AML-193 (cell line): ENCODE data around the gene SEZ6L.

Experiments used
- DNase-seq, 2 experiments: peaks; one replicate each; lab custom pipeline; 2025; lab: John Stamatoyannopoulos, UW

Gene SEZ6L

DNA sequence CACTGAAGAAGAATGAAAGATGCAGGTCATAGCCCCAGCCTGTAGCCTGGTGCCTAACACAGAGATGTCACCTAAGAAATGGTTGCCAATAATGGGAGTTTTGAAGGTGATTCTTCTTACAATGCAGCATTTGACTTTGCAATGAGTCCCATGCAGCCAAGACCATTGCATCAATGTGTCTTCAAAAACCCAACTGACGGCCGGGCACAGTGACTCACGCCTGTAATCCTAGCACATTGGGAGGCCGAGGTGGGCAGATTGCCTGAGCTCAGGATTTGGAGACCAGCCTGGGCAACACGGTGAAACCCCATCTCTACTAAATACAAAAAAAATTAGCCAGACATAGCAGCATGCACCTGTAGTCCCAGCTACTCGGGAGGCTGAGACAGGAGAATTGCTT is 170.5 kb downstream of the SEZ6L start:
- DNase-seq: no peak

DNA sequence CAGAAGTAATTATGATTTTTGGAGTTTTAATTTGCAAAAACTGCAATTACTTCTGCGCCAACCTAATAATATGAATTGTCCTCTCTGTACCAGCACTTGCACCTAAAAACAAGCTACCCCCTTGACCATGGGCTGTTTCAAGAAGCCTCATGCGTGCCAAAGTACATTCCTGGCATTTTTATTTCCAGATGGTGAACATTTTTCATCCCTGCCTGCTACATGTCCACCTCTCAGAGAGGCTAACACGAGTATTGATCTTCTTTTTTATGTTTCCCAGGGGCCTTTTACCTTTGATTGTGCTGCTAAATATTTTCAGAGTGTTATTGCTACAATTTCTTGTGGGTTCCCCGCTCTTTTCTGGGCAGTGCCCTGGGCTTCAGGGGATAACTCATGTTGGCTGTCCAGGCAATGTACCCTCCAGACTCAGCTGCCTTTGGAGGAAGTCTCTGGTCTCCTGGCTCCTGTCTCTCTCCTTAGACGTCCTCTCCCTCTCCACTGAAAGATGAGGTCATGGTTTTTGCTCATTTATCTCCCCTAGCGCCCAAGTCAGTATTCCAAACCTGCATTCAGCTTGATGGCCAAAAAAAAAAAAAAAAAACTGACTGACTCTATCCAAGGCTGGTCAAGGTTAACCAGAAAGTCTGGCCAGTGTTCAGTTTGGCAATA is 173.6 kb downstream of the SEZ6L start:
- DNase-seq: no peak

DNA sequence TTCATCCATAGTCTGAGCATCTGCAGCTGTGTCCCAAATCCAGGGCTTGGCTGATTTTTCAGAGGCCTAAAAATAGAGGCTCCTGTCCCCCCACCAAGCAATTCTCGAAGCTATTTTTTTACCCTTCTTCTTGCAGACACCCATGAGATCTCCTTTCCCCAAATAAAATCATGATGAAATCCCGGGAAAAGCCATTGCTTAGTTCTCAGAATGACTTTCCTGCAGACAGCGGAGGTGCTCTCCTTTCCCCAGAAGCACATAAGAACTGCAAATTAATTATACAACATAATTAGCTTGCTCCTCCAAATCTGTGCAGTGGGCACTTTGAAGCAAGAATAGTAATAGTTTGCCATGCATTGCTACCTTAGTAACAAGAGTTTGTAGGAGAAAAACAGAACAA is 176.2 kb downstream of the SEZ6L start:
- DNase-seq: no peak

DNA sequence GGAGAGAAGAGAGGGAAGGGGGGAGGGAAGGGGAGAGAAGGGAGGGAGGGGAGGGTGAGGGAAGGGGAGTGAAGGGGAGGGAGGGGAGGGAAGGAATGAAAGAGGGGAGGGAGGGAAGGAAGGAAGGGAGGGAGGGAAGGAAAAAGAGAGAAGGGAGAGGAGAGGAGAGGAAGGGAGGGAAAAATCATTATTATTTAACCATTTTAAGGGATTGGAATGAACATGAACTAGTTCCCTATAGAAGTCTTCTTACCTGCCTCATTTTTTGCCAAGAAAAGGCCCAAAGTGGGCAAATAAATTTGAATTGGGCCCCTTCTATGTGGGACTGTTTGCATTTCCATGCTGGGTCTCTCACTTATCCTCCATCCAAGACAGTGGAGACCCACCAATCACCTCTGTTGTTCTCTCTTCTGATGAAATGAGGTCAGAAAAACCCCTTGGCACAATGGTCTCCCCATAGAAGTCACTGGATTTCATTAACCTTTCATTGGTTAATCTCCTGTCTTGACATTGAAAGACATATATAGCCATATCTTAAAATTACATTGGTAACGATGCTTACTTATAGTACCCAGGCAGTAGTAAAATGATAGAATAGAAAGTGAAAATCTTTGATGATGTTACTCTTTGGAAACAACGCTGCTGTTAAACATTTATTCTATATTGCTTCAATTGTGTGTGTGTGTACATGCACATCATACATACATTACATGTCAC is 179.7 kb downstream of the SEZ6L start:
- no peak for DNase-seq

DNA sequence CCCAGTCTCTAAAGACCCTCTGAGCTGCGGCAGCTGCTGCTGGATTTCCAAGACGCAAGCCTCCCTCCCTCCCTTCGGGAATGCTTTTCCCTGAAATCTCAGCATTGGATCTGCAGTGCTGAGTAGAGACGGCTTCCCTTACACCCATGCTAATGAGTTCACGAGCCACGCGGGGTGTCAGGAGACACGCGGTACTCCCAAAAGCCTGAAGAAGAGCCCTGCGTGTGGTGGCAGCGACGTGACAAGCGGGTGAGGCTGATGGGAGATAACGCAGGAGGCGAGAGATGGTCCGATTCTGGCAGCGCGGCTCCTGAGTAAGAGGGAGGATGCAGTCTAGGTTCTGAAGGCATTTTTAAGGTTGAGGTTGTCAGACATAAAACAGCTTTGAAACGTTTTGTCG is 185.4 kb downstream of the SEZ6L start:
- no peak for DNase-seq

DNA sequence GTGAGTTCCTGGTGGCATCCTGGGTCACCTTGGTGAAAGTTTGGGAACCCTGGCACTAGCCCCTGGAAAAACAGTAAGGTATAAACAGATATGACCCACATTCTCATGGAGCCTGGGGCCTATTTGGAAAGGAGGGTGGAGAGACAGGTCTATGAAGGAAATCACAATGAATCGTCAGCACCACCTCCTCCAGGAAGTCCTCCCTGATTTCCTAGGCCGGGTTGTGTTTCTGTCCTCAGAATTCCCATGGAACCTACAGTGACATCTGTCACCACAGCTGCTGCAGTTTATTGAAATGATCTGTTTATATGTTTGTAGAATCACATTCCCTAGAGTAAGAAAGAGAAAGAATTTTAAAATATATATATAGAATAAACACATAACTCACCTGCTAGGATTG is 188.0 kb downstream of the SEZ6L start:
- no peak for DNase-seq

DNA sequence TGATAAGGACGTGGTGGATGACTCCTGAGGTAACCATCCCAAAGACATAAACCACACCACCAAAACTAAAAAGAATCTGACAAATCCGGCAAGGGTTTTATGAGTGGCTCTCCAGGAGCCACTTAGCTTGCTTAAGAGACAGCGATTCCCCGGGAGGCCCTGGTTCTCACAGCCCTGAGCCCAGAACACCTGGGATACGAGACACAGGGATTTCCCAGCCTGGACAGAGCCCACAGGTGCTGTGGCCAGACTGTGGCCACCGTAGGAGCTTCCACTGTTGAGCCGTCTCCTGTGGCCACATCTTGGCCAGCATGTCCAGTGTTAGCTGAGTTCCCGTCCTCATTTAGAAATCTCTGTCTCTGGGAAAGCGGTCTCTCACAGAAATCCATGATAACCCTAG is 188.6 kb downstream of the SEZ6L start:
- DNase-seq: no peak

DNA sequence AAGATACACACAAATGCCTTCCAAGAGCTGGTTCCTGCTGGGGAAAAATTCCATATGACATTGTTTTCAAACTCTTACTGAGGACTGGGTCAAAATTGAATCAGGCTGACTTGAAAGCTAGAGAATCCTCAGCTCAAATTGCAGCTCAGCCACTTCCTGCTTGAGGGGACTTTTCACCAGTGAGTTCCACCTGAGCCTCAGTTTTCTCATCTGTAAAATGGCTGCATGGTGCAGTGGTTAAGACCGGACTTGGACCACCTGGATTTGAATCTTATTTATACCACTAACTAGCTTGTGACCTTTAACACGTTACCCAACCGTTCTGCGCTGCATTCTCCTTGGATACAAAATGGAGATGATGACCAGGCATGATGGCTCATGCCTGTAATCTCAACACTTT is 189.9 kb downstream of the SEZ6L start:
- DNase-seq: no peak

DNA sequence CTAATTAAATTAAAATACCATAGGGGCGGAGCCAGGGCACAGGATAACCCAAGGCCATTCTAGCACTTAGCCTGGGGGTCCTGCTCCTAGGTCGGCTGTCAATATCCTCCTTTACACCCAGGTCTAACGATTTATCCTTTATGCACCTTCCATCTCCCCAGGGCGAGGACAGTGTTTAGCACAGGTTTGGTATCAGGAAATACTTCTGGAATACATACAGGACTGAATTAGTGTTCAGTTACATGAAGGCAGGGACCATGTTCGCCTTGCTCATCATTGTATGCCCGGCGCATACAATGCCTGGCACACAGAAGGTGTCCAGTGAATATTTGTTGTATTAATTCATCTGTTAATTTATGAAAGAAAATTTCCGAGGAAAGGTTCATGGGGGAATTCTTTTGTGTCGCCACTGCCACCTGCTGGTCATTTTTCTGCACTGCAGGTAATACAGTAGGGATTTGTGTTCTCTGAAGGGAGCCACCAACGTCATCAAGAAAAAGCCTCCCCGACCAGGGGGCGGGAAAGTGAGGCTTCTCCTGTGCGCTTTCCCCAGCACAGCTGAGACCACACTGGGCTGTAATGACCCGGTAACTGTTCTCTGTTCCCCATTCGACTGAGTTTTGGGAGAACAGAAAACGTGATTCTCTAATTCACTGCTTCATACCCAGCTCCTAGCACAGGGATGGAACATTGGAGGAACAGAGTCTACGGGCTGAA is 191.1 kb downstream of the SEZ6L start:
- peak; percentile 36 to 40 for DNase-seq

DNA sequence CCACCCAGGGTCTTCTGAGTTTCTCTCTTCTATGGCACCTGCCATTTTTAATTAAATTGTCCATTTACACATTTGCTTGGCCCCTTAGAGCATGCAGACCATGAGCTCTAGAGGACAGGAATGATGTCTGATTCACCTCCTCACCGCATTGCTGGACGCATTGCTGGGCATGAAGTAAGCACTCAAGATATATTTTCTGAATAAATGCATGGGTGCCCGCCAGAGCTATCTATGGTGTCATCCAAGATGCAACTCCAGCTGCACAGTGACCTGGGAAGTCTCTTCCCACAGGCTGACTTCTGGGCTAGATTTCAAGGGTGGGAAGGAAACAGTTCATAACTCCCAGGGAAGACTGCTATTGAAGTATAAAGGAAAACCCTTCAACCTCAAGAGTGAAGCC is 193.2 kb downstream of the SEZ6L start:
- DNase-seq: no peak

DNA sequence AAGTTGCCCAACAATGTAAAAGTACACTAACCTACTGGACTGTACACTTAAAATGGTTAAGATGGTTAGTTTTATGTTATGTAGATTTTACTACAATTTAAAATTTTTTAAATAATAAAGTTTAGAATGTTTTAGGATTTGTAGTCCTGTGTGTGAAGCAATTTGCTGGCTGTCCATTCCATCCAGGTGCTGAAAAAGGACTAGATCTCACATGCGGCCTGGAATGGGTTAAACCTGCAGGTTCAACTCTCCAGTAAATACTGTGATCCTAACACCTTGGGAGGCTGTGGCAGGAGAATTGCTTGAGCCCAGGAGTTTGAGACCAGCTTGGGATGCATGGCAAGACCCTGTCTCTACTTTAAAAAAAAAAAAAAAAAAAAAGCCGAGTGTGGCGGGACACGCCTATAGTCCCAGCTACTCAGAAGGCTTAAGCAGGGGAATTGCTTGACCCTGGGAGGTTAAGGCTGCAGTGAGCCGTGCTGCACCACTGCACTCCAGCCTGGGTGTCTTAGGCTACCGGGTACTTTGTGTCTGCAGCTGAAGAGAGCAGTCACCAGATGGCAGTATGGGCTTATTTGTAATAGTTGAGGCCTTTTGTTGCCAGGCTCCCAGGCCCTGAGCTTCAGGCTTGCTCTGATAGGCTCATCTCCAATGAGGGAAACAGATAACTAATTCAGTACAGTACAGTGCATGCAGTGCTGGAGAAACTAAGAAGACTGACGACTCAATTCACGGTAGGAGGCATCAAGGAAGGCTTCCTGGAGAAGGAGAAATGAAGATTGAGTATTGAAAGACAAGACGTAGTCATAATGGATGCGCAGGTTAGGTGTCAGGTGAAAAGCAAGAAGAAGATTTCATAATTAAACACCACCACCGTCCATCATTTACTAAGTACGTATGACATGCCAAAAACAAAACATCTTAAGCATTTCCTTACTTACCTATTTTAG is 195.1 kb downstream of the SEZ6L start:
- DNase-seq: peak; percentile 87 to 88

DNA sequence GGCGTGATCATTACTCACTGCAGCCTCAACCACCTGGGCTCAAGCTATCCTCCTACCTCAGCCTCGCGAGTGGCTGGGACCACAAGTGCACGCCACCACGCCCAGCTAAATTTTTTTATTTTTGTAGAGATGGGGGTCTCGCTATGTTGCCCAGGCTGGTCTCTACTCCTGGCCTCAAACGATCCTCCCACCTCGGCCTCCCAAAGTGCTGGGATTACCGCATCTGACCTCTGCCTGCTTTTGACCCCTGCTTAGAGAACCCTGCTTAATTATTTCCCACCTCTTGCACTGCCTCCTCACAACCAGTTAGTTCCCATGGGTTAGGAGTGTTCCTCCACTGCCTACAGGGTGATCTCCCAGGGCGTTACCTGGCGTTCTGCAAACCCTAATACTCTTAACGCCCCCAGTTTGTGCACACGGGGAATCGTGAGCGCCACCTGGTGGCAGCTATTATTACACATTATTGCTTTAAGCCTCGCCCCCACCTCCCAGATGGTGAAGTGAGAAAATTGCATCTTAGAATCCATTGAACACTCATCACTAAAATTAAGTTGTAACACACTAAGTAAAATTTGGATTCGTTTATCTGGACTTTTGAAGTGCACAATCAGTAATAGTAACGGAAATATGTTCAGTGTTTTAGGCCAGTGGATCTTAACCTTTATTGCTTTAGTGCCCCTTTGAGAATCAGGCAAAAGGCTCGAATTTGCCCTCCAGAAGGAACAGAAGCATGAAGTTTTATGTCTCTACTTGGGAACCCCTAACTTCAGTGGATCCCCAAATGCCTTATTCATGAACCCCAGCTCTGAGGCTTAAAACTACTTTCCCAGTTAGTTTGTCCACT is 198.4 kb downstream of the SEZ6L start:
- DNase-seq: peak; percentile 32 to 47

DNA sequence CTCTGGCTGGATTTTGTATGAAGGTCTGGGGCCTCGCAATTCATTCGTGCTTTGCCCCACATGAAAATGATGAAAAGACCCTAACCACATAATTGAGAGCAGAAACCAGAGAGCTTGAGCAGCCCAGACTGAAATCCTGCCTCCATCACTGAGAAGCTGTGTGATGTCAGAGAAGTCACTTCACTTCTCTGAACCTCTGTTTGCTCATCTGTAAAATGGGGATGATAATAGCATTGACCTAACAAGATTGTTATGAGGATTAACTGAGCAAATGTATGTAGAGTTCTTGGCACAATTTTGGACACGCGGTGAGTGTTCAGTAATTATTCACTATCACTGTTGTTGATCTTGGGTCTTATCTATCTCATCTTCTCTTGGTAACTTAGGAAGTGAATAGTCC is 203.6 kb downstream of the SEZ6L start:
- DNase-seq: no peak

DNA sequence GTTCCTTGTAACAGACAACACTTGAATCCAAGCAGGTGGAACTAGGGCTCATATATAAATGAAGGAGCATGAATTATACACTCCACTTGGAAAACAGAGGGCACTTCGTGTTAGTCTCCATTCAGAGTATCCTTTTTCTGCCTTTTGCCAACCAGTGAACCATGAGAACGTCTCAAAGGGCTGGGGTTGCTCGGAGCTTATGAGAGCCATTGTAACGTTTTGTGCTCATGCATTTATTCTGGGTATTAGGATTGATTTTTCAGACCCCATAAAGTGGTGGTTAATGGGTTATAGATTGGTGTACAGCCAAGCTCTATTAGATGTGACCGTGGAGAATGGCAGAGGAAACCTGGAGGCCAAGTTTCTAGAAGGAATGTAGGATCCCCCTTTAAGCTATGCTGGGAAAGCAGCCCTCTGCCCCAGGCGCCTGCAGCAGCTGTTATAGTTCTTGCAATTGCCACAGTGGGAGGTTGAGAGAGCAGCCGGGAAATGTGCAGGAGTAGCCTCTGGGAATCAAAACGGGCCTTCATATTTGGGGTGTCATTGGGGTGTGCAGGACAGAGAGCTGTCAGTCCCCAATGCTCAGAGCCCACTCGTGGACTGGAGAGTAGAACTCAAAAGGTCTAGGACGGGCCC is 205.2 kb downstream of the SEZ6L start:
- no peak for DNase-seq

DNA sequence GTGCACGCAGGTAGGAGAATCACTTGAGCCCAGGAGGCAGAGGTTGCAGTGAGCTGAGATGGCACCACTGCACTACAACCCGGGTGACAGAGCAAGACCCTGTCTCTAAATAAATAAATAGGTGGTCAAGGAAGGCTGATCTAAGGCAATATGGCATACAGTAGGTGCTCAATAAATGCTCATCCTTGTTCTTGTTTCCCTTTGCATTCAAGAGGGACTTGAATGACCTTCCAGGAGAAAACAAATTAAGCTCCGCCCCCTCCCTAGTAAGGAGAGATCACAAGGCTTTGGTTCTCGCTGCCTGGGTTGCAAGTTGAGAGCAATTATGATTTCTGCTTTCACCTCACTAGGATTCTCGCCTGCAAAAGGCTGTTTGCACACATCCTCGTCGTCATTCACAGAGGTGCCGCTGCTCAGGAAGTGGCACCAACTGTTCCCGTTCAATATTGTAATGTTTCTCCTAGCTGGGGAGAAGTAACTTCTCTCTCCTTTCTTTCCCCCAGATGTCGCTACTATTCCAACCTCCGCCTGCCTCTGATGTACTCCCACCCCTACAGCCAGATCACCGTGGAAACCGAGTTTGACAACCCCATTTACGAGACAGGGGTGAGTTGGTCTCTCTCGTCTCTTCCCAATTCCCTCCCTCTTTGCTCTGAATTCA is 208.0 kb downstream of the SEZ6L start:
- no peak for DNase-seq

DNA sequence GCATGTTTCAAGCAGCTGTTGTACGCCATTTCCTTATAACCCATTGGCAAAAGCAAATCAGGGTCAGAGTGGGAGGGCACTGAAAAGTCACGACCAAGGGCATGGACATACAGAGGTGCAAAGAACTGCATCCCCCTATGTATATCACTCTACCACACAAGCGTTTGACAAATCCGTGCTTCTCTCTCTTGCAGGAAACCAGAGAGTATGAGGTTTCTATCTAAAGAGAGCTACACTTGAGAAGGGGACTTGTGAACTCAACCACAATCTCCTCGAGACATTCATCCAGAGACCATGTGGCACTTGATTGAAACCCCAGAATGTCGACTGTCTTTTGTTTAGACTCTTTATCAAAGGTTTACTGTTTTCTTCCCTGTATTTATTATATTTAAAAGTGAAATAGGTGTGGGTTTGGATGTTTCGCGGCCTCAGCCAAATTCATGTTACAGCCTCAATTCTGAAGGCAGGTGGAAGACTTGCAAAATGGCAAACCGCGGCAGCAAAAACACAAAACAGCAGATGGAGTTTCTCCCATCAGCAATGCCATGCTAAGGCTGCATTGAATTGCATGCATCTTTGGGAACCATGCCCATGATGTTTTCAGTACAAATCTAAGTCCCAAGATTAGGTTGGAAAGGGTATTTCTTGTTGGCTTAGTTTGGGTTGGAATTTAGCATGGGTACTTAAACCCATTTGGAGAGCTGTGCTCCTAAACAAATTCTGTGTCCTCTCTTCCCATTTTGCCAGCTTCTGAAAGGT is 211.0 kb downstream of the SEZ6L start:
- DNase-seq: no peak

DNA sequence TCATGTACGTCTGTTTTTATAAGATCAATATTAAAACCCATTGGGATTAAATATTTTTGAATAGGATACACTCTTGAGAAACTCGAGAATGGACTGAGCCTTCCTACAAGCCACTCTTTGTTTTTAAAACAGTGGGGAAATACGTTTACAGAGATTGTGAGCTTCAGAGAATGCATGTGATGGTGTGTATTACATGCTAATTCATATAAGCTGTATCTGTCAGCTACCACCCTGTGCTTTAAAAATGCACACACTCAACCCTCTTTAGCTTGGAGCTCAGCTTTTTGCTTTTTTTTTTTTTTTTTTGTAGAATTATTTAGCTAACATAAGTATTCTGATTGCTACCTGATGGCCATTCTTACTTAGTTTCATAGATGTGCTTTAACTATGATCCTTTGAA is 213.5 kb downstream of the SEZ6L start:
- no peak for DNase-seq

DNA sequence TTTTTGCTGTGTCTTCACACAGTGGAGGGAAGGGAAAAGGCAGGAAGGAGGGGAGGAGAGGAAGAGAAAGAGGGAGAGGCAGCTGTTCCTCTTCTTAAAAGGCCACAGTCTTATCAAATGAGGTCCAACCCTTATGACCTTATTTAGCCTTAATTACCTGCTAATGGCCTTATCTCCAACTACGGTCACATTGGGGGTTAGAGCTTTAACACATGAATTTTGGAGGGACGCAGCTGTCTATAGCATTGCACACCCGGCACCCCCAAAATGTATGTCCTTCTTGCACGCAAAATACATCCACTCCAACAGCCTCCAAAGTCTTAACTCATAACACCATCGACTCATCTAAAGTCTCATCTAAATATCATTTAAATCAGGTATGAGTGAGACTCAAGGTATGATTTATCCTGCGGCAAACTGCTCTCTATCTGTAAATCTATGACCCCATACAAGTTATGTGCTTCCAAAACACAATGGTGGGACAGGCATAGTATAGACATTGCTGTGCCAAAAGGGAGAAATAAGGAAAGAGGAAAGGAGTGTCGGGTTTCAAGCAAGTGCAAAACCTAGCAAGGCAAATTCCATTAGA is 214.8 kb downstream of the SEZ6L start:
- no peak for DNase-seq

DNA sequence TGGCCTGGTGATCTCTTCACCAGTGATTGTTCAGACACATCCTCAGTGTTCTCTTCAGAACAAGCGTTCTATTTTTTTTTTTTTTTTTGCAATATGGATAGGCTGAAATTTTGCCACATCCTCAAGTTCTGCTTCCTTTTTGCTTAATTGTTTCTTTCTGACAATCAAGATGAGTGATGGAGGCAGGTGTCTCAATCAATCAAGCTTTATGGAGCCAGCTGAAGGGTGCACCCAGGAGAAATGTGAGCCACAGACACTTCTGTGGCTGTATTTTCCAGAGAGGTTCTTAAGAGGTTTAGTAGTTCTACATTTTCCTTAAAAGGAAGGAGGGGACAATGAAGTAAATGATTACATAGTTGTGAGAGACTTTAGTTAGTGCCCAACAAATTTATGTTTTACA is 215.9 kb downstream of the SEZ6L start:
- DNase-seq: no peak
